ENCODE data around the gene CAPZB. TPM values are rescaled to one million over a fixed set of nuclear protein-coding genes. Genes with fewer than 3 reads are reported as not detected.

CAPZB gene
- total RNA-seq, 1 donor from 2014 or later, result 352 TPM

DNA sequence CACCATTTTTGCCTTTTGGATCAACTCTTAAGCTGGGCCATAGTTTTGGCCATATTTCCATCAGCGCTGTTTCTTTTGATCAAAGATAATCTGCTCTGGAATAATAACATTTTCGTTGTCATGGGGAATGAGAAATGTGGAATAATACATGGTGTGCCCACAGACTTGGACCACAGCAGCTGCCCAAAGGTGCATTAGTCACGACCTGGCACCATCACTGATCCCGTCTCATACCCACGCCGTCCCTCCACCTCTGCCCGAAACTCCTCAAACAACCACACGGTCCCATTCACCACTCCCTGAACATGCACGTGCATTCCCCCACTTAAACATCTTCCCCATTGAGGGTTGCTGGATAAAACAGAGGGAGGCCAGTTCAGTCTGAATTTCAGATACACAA, 96.4 kb downstream of the CAPZB start:
- Mint-ChIP-seq H3K27me3 (ENCODE audit: low read depth) (no peaks in the 10 kb centered on the region), H3K4me1 (ENCODE audit: low read depth) (peaks cover 67% of the 10 kb centered on the region), H3K9me3 (ENCODE audit: low read depth) (no peaks in the 10 kb centered on the region), H3K4me3 (ENCODE audit: unreplicated experiment) (no peak overlapping the region), H3K36me3 (ENCODE audit: low read depth) (peaks cover 6% of the 10 kb centered on the region), H3K27ac (ENCODE audit: unreplicated experiment) (no peak overlapping the region)
- DNase-seq (ENCODE audit: low spot score), result no peak
- TF ChIP-seq, protein P1, sequence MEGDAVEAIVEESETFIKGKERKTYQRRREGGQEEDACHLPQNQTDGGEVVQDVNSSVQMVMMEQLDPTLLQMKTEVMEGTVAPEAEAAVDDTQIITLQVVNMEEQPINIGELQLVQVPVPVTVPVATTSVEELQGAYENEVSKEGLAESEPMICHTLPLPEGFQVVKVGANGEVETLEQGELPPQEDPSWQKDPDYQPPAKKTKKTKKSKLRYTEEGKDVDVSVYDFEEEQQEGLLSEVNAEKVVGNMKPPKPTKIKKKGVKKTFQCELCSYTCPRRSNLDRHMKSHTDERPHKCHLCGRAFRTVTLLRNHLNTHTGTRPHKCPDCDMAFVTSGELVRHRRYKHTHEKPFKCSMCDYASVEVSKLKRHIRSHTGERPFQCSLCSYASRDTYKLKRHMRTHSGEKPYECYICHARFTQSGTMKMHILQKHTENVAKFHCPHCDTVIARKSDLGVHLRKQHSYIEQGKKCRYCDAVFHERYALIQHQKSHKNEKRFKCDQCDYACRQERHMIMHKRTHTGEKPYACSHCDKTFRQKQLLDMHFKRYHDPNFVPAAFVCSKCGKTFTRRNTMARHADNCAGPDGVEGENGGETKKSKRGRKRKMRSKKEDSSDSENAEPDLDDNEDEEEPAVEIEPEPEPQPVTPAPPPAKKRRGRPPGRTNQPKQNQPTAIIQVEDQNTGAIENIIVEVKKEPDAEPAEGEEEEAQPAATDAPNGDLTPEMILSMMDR (IDR thresholded peaks at IDR 0.05), result no peak

DNA sequence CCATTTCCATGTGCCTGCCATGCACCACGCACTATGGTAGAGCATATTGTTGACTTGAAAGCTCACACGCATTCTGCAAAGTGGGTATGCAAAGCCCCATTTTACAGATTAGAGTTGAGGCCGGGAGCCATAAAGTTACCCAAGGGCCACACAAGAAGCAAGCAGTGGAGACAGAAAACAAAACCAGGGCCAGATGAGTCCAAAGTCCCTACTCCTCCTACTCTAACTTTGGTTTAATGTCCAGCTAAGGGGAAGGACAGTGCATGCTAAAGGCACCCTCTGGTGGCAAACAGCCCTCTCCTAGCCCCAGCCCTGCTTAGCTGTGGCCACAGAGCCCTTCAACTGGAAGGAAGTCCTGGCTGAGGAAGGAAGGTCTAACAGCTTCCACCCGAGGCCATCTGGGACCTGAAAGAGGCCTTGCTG, 98.3 kb downstream of the CAPZB start:
- Mint-ChIP-seq H3K4me3 (ENCODE audit: unreplicated experiment) (no peak overlapping the region), H3K4me1 (ENCODE audit: low read depth) (peaks cover 71% of the 10 kb centered on the region), H3K27me3 (ENCODE audit: low read depth) (no peaks in the 10 kb centered on the region), H3K9me3 (ENCODE audit: low read depth) (no peaks in the 10 kb centered on the region), H3K36me3 (ENCODE audit: low read depth) (peaks cover 8% of the 10 kb centered on the region), H3K27ac (ENCODE audit: unreplicated experiment) (peak overlapping the region; percentile 87)
- TF ChIP-seq, protein P1 (IDR thresholded peaks at IDR 0.05), result no peak
- no peak for DNase-seq (ENCODE audit: low spot score)

DNA sequence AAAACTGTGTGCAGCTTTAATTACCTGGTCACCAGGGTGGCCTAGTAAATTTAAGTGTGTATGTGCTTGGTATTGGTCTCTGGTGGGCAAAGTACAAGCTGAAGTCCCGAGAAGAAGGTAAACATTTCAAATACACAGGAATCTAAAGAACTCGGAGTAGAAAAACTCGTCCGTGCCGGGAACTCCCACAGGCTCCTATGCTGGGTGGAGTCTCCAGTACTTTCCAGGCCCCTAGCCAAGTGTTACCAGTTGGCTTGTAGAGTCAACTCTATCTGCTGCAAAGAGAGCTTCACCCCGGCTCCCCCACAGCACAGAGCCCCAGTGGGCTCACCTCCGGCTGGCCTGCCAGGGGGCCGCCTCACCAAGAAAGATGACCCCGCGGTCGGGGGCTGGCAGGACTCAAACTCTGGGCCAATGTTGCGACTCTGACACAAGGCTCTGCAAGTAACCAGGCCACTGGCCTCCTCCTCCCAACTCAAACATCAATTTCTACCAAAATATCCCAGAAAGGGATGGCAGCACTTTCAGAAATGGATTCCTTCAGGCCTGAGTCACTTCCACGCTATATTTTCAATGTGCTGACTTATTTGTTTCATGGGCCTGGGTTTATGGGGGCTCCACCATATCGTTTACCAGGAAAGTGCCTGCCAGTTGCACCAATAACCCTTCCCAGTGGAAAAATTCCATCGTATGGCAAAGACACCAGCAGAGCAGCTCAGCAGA, 99.3 kb downstream of the CAPZB start:
- TF ChIP-seq, protein P1 (IDR thresholded peaks at IDR 0.05), result no peak
- Mint-ChIP-seq H3K27ac (ENCODE audit: unreplicated experiment) (peak overlapping the region; percentile 87), H3K4me3 (ENCODE audit: unreplicated experiment) (peak overlapping the region; percentile 16), H3K27me3 (ENCODE audit: low read depth) (no peaks in the 10 kb centered on the region), H3K36me3 (ENCODE audit: low read depth) (peaks cover 11% of the 10 kb centered on the region), H3K9me3 (ENCODE audit: low read depth) (no peaks in the 10 kb centered on the region), H3K4me1 (ENCODE audit: low read depth) (peaks cover 60% of the 10 kb centered on the region)
- no peak for DNase-seq (ENCODE audit: low spot score)

DNA sequence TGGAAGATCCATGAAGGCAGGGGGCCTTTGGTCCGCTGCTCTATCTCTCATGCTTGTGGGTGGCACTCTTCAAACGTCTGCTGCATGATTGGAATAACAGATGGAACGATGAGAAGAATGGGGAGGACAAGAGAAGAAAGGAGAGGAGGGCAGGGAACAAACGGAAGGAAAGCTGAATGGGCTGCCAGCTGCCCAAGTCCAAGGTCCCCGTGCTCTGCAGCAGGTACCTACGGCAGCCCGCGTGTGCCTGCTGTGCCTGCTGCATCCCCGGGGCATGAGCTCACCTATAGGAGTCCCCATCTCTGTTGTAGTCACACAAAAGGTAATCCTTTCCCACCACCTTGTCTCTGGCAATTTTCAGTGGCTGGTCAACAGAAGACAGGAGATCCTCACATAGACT, 100.1 kb downstream of the CAPZB start:
- H3K27ac Mint-ChIP-seq (ENCODE audit: unreplicated experiment), result peak overlapping the region; percentile 87
- no peak for DNase-seq (ENCODE audit: low spot score)
- H3K9me3 Mint-ChIP-seq (ENCODE audit: low read depth), result no peaks in the 10 kb centered on the region
- H3K4me1 Mint-ChIP-seq (ENCODE audit: low read depth), result peaks cover 52% of the 10 kb centered on the region
- TF ChIP-seq, protein P1 (IDR thresholded peaks at IDR 0.05), result no peak
- peak overlapping the region; percentile 16 for H3K4me3 Mint-ChIP-seq (ENCODE audit: unreplicated experiment)
- no peaks in the 10 kb centered on the region for H3K27me3 Mint-ChIP-seq (ENCODE audit: low read depth)
- H3K36me3 Mint-ChIP-seq (ENCODE audit: low read depth), result peaks cover 11% of the 10 kb centered on the region

DNA sequence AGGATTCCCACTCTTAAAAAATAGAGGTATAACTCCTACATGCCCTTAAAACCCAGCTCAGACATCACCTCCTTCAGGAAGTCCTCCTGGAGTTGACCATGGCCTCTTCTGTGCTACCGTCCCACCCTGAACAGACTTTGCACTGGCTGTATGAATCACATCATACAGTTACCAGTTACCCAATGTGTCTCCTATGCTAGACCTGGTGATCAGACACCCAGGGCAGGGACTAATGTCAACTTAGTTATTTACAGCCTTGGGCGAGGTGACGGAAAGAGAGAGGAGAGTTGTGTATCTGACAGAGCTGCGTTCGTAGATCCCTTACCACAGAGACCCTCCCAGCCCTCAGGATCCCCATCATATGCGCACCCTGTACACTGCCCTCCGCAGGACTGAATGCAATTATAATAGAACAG, 100.6 kb downstream of the CAPZB start:
- no peak for DNase-seq (ENCODE audit: low spot score)
- no peaks in the 10 kb centered on the region for H3K9me3 Mint-ChIP-seq (ENCODE audit: low read depth)
- no peak overlapping the region for H3K4me3 Mint-ChIP-seq (ENCODE audit: unreplicated experiment)
- TF ChIP-seq, protein P1 (IDR thresholded peaks at IDR 0.05), result no peak
- no peaks in the 10 kb centered on the region for H3K27me3 Mint-ChIP-seq (ENCODE audit: low read depth)
- peaks cover 48% of the 10 kb centered on the region for H3K4me1 Mint-ChIP-seq (ENCODE audit: low read depth)
- H3K36me3 Mint-ChIP-seq (ENCODE audit: low read depth), result peaks cover 11% of the 10 kb centered on the region
- peak overlapping the region; percentile 87 for H3K27ac Mint-ChIP-seq (ENCODE audit: unreplicated experiment)

Measured in chondrocyte (in vitro differentiated cells).